GM18867 (cell line): ENCODE data around the gene GOLGA8K.
"Not testable (repeated sequence)": the region's sequence is repeated elsewhere in the genome, so short reads cannot be mapped to it uniquely, and the experiment has no call there.

ENCODE experiments used
- ATAC-seq: cut with Tn5 transposase; IDR thresholded peaks from one replicate; pipeline ENCODE4 v1.9.1; 2021; ENCODE audit warnings: mild to moderate bottlenecking, moderate library complexity; ENCODE audit not compliant: unreplicated experiment

Gene GOLGA8K

DNA sequence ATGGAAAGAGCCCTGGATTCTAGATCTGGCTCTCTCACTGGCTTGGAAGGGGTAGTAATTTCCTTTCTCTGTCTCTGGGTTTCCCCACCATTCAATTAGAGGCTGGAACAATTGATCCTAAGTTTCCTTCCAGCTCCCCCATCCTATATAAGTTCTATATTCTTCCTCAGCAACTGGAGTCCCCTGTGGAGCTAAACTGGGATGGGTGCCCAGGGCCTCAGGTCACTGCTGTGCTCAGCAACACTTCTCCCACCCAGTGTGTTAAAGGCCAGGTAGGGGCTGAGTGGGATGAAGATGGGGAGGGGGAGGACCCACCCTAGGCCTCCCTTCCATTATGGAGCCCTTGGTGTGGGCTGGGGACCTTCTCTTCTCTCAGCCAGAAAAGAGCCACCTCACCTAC, 46.2 kb downstream of the GOLGA8K start:
- not testable (repeated sequence) for ATAC-seq

DNA sequence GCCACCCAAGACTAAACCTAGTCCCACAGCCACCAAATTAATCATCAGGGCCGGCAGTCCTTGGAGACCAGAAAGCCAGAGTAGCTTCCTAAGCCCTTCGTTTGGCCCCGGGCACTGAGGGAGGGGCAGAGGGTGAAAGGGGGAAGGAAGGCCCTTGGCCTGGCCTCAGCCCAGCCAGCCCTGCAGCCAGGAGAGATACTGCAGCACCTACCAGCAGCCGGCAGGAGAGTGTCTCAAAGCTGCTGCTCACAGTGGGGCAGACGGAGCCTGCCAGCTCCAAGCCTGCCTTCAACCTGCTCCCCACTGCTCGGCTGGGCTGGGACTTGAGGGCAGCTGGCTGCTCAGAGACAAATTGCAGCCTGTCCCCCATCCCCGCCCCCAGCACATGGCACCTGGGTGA, 50.3 kb downstream of the GOLGA8K start:
- not testable (repeated sequence) for ATAC-seq

DNA sequence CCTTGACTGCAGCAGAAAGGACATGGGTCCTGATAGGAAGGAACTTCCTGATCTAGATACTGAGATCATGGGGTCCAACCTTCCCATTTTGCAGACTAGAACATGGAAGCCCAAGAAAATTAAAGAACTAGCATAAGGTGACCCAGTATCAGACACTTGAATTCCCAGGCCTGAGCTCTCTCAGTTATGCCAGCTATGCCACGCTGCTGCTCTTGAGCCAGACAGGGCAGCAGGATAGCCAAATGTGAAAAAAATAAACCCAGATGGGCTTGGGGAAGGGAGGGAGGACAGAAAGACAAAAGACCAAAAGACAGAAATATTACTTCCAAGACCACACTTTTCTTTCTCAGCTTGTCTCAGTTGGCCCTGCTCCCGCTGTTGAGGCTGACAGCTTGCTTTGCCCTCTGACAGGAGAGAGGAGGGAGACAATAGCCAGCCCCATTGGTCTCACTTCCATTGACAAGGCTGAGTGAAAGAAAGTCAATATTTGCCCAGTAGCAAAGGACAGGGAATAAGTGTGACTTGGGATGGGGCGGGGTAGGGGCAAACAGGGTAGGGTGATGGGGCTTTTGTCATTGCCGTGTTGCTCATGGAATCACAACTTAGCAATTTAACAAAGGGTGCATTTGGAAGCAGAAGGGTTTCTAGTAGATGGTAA, 52.4 kb downstream of the GOLGA8K start:
- not testable (repeated sequence) for ATAC-seq

DNA sequence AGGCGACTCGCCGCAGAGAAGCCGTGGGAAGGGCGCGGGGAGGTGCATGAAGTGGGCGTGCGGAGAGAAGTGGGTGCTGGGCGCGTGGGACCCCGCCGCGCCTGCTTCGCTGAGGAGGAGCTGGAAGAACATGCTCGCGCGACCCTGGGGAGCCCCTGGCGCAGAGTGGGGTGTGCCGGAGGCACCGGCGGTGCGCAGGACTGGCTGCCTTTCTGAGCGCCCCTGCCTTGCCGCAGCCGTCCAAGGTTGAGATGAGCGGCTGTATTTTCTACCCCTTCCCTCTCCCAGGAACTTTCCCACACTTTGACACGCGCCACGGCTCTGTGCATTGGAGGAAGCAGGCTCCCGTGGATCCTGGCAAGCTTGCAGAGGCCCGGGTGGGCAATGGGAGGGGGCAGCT, 56.1 kb downstream of the GOLGA8K start:
- ATAC-seq = not testable (repeated sequence)

DNA sequence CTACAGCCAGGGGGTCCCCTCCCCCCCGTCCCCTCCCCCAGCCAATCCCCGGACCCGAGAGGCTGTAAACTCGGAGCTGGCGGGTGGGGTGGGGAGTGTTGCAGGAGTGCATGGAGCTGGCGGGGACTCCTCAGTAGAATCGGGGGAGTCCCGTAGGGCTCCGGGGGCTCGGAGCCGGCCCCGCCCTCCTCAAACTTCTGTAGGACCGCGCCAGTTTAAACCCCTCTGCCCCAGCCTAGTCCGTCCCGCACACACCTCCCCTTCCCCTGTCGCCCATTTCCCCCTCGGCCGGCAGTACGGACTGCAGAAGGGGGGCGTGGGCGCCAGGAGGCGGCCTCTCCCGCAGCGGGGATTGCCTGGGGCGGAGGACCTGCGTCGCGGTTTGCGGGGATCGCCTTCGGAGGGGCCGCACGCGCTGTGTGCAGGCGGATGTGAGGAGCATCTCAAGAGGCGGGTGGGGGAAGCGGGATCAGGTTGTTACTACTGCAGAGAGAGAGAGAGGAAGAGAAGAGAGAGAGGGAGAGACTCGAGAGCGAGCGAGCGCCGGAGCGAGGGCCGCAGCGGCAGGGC, 57.0 kb downstream of the GOLGA8K start:
- not testable (repeated sequence) for ATAC-seq

DNA sequence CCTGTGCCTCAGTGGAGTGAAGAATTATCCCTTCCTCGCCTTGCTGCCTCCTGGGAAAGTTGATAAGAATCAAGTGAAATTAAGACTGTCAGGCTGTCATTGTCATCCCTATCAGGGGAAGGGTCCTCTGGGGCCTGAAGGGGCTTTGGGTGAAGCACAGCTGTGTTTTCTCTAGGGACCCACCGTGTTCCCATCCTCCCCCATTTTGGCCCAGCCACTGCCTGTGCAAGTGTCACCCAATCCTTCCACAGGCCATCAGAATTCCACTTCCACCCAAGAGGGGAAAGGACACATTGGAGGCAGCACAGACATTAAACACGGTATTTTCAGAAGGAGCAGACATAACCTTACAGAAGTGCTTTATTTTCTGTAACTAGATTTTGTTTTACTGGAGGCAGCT, 59.2 kb downstream of the GOLGA8K start:
- ATAC-seq = not testable (repeated sequence)
